HEK293 (cell line): ENCODE data around the gene SLC35C1.

ENCODE experiments used
- BCL11B ChIP-seq: fragments of 450-650 bp; formaldehyde crosslinking; IDR thresholded peaks from 2 replicates; pipeline ENCODE4 v1.5.1; 2016; ENCODE audit warnings: low read depth, missing biosample characterization, missing genetic modification characterization
- GLI4 ChIP-seq: fragments of 450-650 bp; formaldehyde crosslinking; IDR thresholded peaks from 2 replicates; pipeline ENCODE4 v1.5.1; 2016; ENCODE audit warnings: missing biosample characterization, missing genetic modification characterization
- GLIS1 ChIP-seq: fragments of 450-650 bp; formaldehyde crosslinking; IDR thresholded peaks from 2 replicates; pipeline ENCODE4 v1.5.1; 2016; ENCODE audit warnings: missing biosample characterization, missing genetic modification characterization
- GLIS2 ChIP-seq: fragments of 450-650 bp; formaldehyde crosslinking; IDR thresholded peaks from 2 replicates; pipeline ENCODE4 v1.5.1; 2016; ENCODE audit warnings: missing biosample characterization, missing genetic modification characterization
- MEIS1 ChIP-seq: sonication (generic); formaldehyde crosslinking; IDR thresholded peaks from 2 replicates; pipeline ENCODE4 v1.8.1; 2022; ENCODE audit warnings: missing genetic modification reagents, mild to moderate bottlenecking, borderline replicate concordance
- REPIN1 ChIP-seq: fragments of 450-650 bp; formaldehyde crosslinking; IDR thresholded peaks from 2 replicates; pipeline ENCODE4 v1.5.1; 2017; ENCODE audit warnings: missing biosample characterization, missing genetic modification characterization, low read depth
- SETDB1 ChIP-seq: IDR thresholded peaks from one replicate; pipeline ENCODE4 v1.6.1; 2017; ENCODE audit warnings: mild to moderate bottlenecking, low read length, moderate library complexity, mixed read lengths; ENCODE audit not compliant: insufficient read length
- ZBTB17 ChIP-seq: fragments of 450-650 bp; formaldehyde crosslinking; IDR thresholded peaks from 2 replicates; pipeline ENCODE4 v1.5.1; 2016; ENCODE audit warnings: missing biosample characterization, missing genetic modification characterization
- ZBTB49 ChIP-seq: fragments of 450-650 bp; formaldehyde crosslinking; IDR thresholded peaks from 2 replicates; pipeline ENCODE4 v1.5.1; 2016; ENCODE audit warnings: missing biosample characterization, missing genetic modification characterization, low read depth
- ZFP37 ChIP-seq: fragments of 450-650 bp; formaldehyde crosslinking; IDR thresholded peaks from 2 replicates; pipeline ENCODE4 v1.5.1; 2016; ENCODE audit warnings: missing biosample characterization, missing genetic modification characterization
- ZFP41 ChIP-seq: fragments of 450-650 bp; formaldehyde crosslinking; IDR thresholded peaks from 2 replicates; pipeline ENCODE4 v1.5.1; 2016; ENCODE audit warnings: missing biosample characterization, missing genetic modification characterization, borderline replicate concordance
- ZNF133 ChIP-seq: fragments of 450-650 bp; formaldehyde crosslinking; IDR thresholded peaks from 2 replicates; pipeline ENCODE4 v1.5.1; 2016; ENCODE audit warnings: missing biosample characterization, missing genetic modification characterization
- ZNF138 ChIP-seq: fragments of 450-650 bp; formaldehyde crosslinking; IDR thresholded peaks from 2 replicates; pipeline ENCODE4 v1.5.1; 2016; ENCODE audit warnings: missing biosample characterization, missing genetic modification characterization, borderline replicate concordance
- ZNF140 ChIP-seq: fragments of 450-650 bp; formaldehyde crosslinking; IDR thresholded peaks from 2 replicates; pipeline ENCODE4 v1.5.1; 2016; ENCODE audit warnings: missing biosample characterization, missing genetic modification characterization
- ZNF19 ChIP-seq: fragments of 450-650 bp; formaldehyde crosslinking; IDR thresholded peaks from 2 replicates; pipeline ENCODE4; 2016; ENCODE audit warnings: missing biosample characterization, missing genetic modification characterization, low read depth
- ZNF2 ChIP-seq: fragments of 450-650 bp; formaldehyde crosslinking; IDR thresholded peaks from 2 replicates; pipeline ENCODE4 v1.5.1; 2016; ENCODE audit warnings: missing biosample characterization, missing genetic modification characterization
- ZNF23 ChIP-seq: fragments of 450-650 bp; formaldehyde crosslinking; IDR thresholded peaks from 2 replicates; pipeline ENCODE4 v1.5.1; 2016; ENCODE audit warnings: missing biosample characterization, missing genetic modification characterization, borderline replicate concordance
- ZNF341 ChIP-seq: fragments of 450-650 bp; formaldehyde crosslinking; IDR thresholded peaks from 2 replicates; pipeline ENCODE4; 2016; ENCODE audit warnings: low read depth, missing biosample characterization, missing genetic modification characterization
- ZNF398 ChIP-seq: fragments of 450-650 bp; formaldehyde crosslinking; IDR thresholded peaks from 2 replicates; pipeline ENCODE4 v1.5.1; 2017; ENCODE audit warnings: missing biosample characterization, missing genetic modification characterization
- ZNF48 ChIP-seq: fragments of 450-650 bp; formaldehyde crosslinking; IDR thresholded peaks from 2 replicates; pipeline ENCODE4 v1.5.1; 2016; ENCODE audit warnings: missing biosample characterization, missing genetic modification characterization
- ZNF501 ChIP-seq: fragments of 450-650 bp; formaldehyde crosslinking; IDR thresholded peaks from 2 replicates; pipeline ENCODE4 v1.5.1; 2016; ENCODE audit warnings: missing biosample characterization, missing genetic modification characterization
- ZNF544 ChIP-seq: fragments of 450-650 bp; formaldehyde crosslinking; IDR thresholded peaks from 2 replicates; pipeline ENCODE4 v1.5.0; 2017; ENCODE audit warnings: missing biosample characterization, missing genetic modification characterization
- ZNF580 ChIP-seq: fragments of 450-650 bp; formaldehyde crosslinking; IDR thresholded peaks from 2 replicates; pipeline ENCODE4 v1.5.1; 2016; ENCODE audit warnings: missing biosample characterization, missing genetic modification characterization
- ZNF585B ChIP-seq: fragments of 450-650 bp; formaldehyde crosslinking; IDR thresholded peaks from 2 replicates; pipeline ENCODE4 v1.5.1; 2016; ENCODE audit warnings: missing biosample characterization, missing genetic modification characterization
- ZNF624 ChIP-seq: fragments of 450-650 bp; formaldehyde crosslinking; IDR thresholded peaks from 2 replicates; pipeline ENCODE4 v1.5.1; 2017; ENCODE audit warnings: missing biosample characterization, missing genetic modification characterization
- ZNF670 ChIP-seq: fragments of 450-650 bp; formaldehyde crosslinking; IDR thresholded peaks from 2 replicates; pipeline ENCODE4 v1.5.1; 2016; ENCODE audit warnings: missing biosample characterization, missing genetic modification characterization, low read depth
- ZNF677 ChIP-seq: fragments of 450-650 bp; IDR thresholded peaks from 2 replicates; pipeline ENCODE4 v1.5.0; 2018; ENCODE audit warnings: missing biosample characterization, mild to moderate bottlenecking, missing genetic modification characterization, moderate library complexity
- ZNF747 ChIP-seq: fragments of 450-650 bp; formaldehyde crosslinking; IDR thresholded peaks from 2 replicates; pipeline ENCODE4 v1.5.1; 2016; ENCODE audit warnings: missing biosample characterization, missing genetic modification characterization
- ZNF768 ChIP-seq: fragments of 450-650 bp; formaldehyde crosslinking; IDR thresholded peaks from 2 replicates; pipeline ENCODE4 v1.5.1; 2018; ENCODE audit warnings: missing biosample characterization, mild to moderate bottlenecking, missing genetic modification characterization
- ZNF777 ChIP-seq: fragments of 450-650 bp; formaldehyde crosslinking; IDR thresholded peaks from 2 replicates; pipeline ENCODE4 v1.5.1; 2017; ENCODE audit warnings: missing biosample characterization, missing genetic modification characterization, borderline replicate concordance
- ZNF843 ChIP-seq: fragments of 450-650 bp; formaldehyde crosslinking; IDR thresholded peaks from 2 replicates; pipeline ENCODE4 v1.5.1; 2016; ENCODE audit warnings: missing biosample characterization, missing genetic modification characterization
- ZSCAN23 ChIP-seq: fragments of 450-650 bp; formaldehyde crosslinking; IDR thresholded peaks from 2 replicates; pipeline ENCODE4 v1.5.1; 2016; ENCODE audit warnings: missing biosample characterization, missing genetic modification characterization
- ZSCAN30 ChIP-seq: fragments of 450-650 bp; IDR thresholded peaks from 2 replicates; pipeline ENCODE4 v1.5.1; 2018; ENCODE audit warnings: missing biosample characterization, mild to moderate bottlenecking, missing genetic modification characterization, moderate library complexity
- TF ChIP-seq, protein P1 (sequence below): fragments of 450-650 bp; IDR thresholded peaks from 2 replicates; pipeline ENCODE4 v1.5.1; 2018; ENCODE audit warnings: missing biosample characterization, missing genetic modification characterization

The SLC35C1 gene

GRCh38 chr11:45846974-45847910 is 42.3 kb downstream of the SLC35C1 start, which contains the start of gene CRY2 (continued):
- TF ChIP-seq ZNF501 (tag by site-specific recombination) (peak; percentile 62; the same call in 1 of the 2 replicates), ZNF747 (tag by site-specific recombination) (no peak), ZNF768 (tag by site-specific recombination) (no peak), ZNF398 (tag by site-specific recombination) (no peak), REPIN1 (tag by site-specific recombination) (no peak), ZBTB17 (tag by site-specific recombination) (peak; percentile 52), MEIS1 (CRISPR knock-in tag) (no peak), GLI4 (no peak), GLIS1 (peak; percentile 76), BCL11B (tag by site-specific recombination) (no peak), ZNF48 (no peak), ZNF19 (tag by site-specific recombination) (no peak), ZNF138 (no peak), ZNF580 (no peak), ZFP41 (tag by site-specific recombination) (no peak), SETDB1 (no peak), ZSCAN30 (tag by site-specific recombination) (no peak), ZNF544 (no peak), ZNF2 (no peak; the same call in 1 of the 2 replicates), ZSCAN23 (tag by site-specific recombination) (no peak), ZNF624 (no peak), ZNF341 (tag by site-specific recombination) (peak; percentile 93), ZNF777 (tag by site-specific recombination) (no peak), ZNF585B (no peak), ZFP37 (tag by site-specific recombination) (no peak), ZNF133 (tag by site-specific recombination) (no peak), GLIS2 (tag by site-specific recombination) (peak; percentile 24; the same call in 1 of the 2 replicates), ZNF140 (tag by site-specific recombination) (no peak), ZNF23 (tag by site-specific recombination) (no peak), ZNF843 (tag by site-specific recombination) (0 out of 2 replicates have a peak, but pooled peaks have one; percentile 11), ZNF670 (tag by site-specific recombination) (no peak), ZNF677 (tag by site-specific recombination) (no peak), ZBTB49 (no peak)
- TF ChIP-seq, protein P1, sequence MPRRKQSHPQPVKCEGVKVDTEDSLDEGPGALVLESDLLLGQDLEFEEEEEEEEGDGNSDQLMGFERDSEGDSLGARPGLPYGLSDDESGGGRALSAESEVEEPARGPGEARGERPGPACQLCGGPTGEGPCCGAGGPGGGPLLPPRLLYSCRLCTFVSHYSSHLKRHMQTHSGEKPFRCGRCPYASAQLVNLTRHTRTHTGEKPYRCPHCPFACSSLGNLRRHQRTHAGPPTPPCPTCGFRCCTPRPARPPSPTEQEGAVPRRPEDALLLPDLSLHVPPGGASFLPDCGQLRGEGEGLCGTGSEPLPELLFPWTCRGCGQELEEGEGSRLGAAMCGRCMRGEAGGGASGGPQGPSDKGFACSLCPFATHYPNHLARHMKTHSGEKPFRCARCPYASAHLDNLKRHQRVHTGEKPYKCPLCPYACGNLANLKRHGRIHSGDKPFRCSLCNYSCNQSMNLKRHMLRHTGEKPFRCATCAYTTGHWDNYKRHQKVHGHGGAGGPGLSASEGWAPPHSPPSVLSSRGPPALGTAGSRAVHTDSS: no peak
